Measurements from ENCODE around the gene TIE1.

DNA sequence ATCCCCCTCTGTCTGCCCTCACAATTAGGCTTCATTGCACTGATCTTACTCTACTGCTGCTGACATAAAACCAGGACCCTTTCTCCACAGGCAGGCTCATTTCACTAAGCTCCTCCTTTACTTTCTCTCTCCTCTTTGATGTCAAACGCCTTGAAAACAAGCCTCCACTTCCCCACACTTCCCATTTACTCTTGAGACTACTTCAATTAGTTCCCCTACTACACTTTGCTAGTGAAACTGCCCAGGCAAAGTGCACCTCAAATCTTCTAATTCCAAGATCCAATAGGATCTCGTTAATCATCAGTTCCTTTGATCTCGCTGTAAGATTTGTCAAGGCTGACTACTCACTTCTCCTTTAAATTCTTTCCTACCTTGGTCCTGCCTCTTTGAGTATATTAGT lies 52.1 kb downstream of the TIE1 start:
- TF ChIP-seq EZH2 (IDR thresholded peaks at IDR 0.05) (no peak), POLR2AphosphoS5 (IDR thresholded peaks at IDR 0.05; ENCODE audit: borderline replicate concordance, low read depth, low read length) (no peak)
